GM12878 (cell line): ENCODE results near the gene RRBP1. TPM values are rescaled to one million over a fixed set of nuclear protein-coding genes. Genes with fewer than 3 reads are reported as not detected.

Source experiments
- ATAC-seq: fragments of 200-7000 bp; cut with Tn5 transposase; 3 replicates; pipeline ENCODE4 v1.9.1; 2020; ENCODE audit warnings: mild to moderate bottlenecking, moderate library complexity
- BruUV-seq: library from RNA; stranded (reverse); fragments of 400-500 nt; replicated peaks from 2 replicates; lab custom pipeline; 2021; lab: Mats Ljungman, UMichigan
- CTCF ChIA-PET: fragments of 300-600 bp; sonication (Branson Sonifier 250); formaldehyde crosslinking; extraction: SDS; loops from one replicate; lab custom pipeline; 2021; ENCODE audit warnings: inconsistent platforms; lab: Yijun Ruan, JAX
- POLR2A ChIA-PET: fragments of 350-600 bp; formaldehyde crosslinking; extraction: SDS; loops from one replicate; lab custom pipeline; 2021; ENCODE audit warnings: inconsistent platforms; lab: Charles Lee
- RAD21 ChIA-PET: fragments of 300-600 bp; sonication (Branson Sonifier 250); formaldehyde crosslinking; loops from one replicate; lab custom pipeline; 2023; ENCODE audit warnings: antibody characterized with exemption; ENCODE audit not compliant: unreplicated experiment; lab: Charles Lee
- SMC1A ChIA-PET: fragments of 300-600 bp; sonication (Branson Sonifier 250); formaldehyde crosslinking; loops from one replicate; lab custom pipeline; 2023; ENCODE audit not compliant: unreplicated experiment, uncharacterized antibody; lab: Charles Lee
- DNase-seq: peaks from one replicate; pipeline ENCODE4 v3.0.0-alpha.2; 2011; ENCODE audit warnings: low read depth, low spot score
- FAIRE-seq: peaks from 3 replicates; lab custom pipeline; 2011; peaks lifted over from hg19 to GRCh38; lab: Jason Lieb, UNC
- H2AFZ ChIP-seq: 2 replicates; pipeline ENCODE4 v1.6.0; 2011; ENCODE audit warnings: low read depth, low read length, control low read depth; ENCODE audit not compliant: control insufficient read depth
- H3K27ac ChIP-seq: 2 replicates; pipeline ENCODE4 v1.5.1; 2011; ENCODE audit warnings: control low read depth; ENCODE audit not compliant: control insufficient read depth, insufficient read depth
- H3K27me3 ChIP-seq, 2 experiments: replicated peaks in 1 of 2; 2 replicates each; pipeline versions ENCODE4 v1.6.0 to v1.6.1; 2011; ENCODE audit warnings: low read length in 1 of 2; ENCODE audit not compliant: control insufficient read depth in 2 of 2, insufficient read depth in 2 of 2
- H3K36me3 ChIP-seq, 2 experiments: 2 replicates each; pipeline ENCODE4 v1.5.1; 2011; ENCODE audit warnings: low read length in 1 of 2; ENCODE audit not compliant: control insufficient read depth in 2 of 2, insufficient read depth in 2 of 2
- H3K4me1 ChIP-seq: 2 replicates; pipeline ENCODE4 v1.6.1; 2011; ENCODE audit warnings: mild to moderate bottlenecking, low read length, moderate library complexity, mixed read lengths; ENCODE audit not compliant: control insufficient read depth, insufficient read depth
- H3K4me2 ChIP-seq: 2 replicates; pipeline ENCODE4 v1.6.0; 2011; ENCODE audit warnings: control low read depth; ENCODE audit not compliant: control insufficient read depth, insufficient read depth
- H3K4me3 ChIP-seq: fragments of 200-600 bp; sonication (generic); 2 replicates; pipeline ENCODE4 v1.5.1; 2016
- H3K79me2 ChIP-seq: 2 replicates; pipeline ENCODE4 v1.6.0; 2011; ENCODE audit warnings: low read length; ENCODE audit not compliant: control insufficient read depth, insufficient read depth
- H3K9ac ChIP-seq: 2 replicates; pipeline ENCODE4 v1.8.0; 2011; ENCODE audit warnings: low read length, control low read depth, mixed read lengths; ENCODE audit not compliant: control insufficient read depth, insufficient read depth
- H3K9me3 ChIP-seq: replicated peaks from 3 replicates; pipeline ENCODE4 v1.5.1; 2011; ENCODE audit warnings: mild to moderate bottlenecking, low read length; ENCODE audit not compliant: control insufficient read depth, insufficient read depth
- H4K20me1 ChIP-seq: 2 replicates; pipeline ENCODE4 v1.6.0; 2011; ENCODE audit not compliant: control insufficient read depth, insufficient read depth
- CBX5 ChIP-seq: sonication (generic); IDR thresholded peaks from 2 replicates; pipeline ENCODE4 v1.6.1; 2016; ENCODE audit warnings: low read depth, moderate library complexity, mild to moderate bottlenecking, inconsistent platforms
- CREB1 ChIP-seq: IDR thresholded peaks from 2 replicates; pipeline ENCODE4 v1.6.1; 2012; ENCODE audit warnings: low read depth, mild to moderate bottlenecking, inconsistent platforms
- JUND ChIP-seq: IDR thresholded peaks from 2 replicates; pipeline ENCODE4 v1.6.1; 2012; ENCODE audit warnings: low read depth, mild to moderate bottlenecking, low read length, improper control_type of control experiment, moderate library complexity
- KAT2A ChIP-seq: conservative IDR thresholded peaks from 2 replicates; pipeline ENCODE4 v1.6.1; 2011; ENCODE audit warnings: low read depth, low read length; ENCODE audit not compliant: control insufficient read depth
- KDM1A ChIP-seq: fragments of 200-600 bp; sonication (generic); IDR thresholded peaks from 2 replicates; pipeline ENCODE4 v1.6.1; 2016; ENCODE audit warnings: borderline replicate concordance
- NBN ChIP-seq: fragments of 450-650 bp; IDR thresholded peaks from 2 replicates; pipeline ENCODE4 v1.6.1; 2016
- PAX5 ChIP-seq: IDR thresholded peaks from 2 replicates; pipeline ENCODE4 v1.6.1; 2011; ENCODE audit warnings: low read depth, low read length, borderline replicate concordance
- PML ChIP-seq: IDR thresholded peaks from 2 replicates; pipeline ENCODE4 v1.6.1; 2012; ENCODE audit warnings: low read length, inconsistent platforms
- RAD21 ChIP-seq: IDR thresholded peaks from 2 replicates; pipeline ENCODE4 v1.6.1; 2011; ENCODE audit warnings: mild to moderate bottlenecking, low read depth, low read length, moderate library complexity; ENCODE audit not compliant: insufficient read depth
- RBBP5 ChIP-seq: fragments of 200-600 bp; sonication (generic); conservative IDR thresholded peaks from 2 replicates; pipeline ENCODE4 v1.6.1; 2016
- WGBS: methylation state at CpG from one replicate; pipeline ENCODE4 v1.1.6; 2016; ENCODE audit warnings: low lambda C conversion rate; ENCODE audit not compliant: insufficient replicate concordance, insufficient coverage; ENCODE audit errors: missing lambda C conversion rate; 5-methylcytosine and 5-hydroxymethylcytosine counted together
- in situ Hi-C: fragments of 300-500 bp; cut with MboI; formaldehyde crosslinking; loops from 9 replicates; pipeline ENCODE4 v1.14.3; 2018; ENCODE audit warnings: mixed read lengths
- intact Hi-C: fragments of 100-400 bp; cut with micrococcal nuclease; formaldehyde crosslinking; loops from one replicate; pipeline ENCODE4 v1.14.2; 2022; ENCODE audit not compliant: unreplicated experiment
- polyA plus RNA-seq, 11 experiments: library from polyadenylated mRNA; depleted of rRNA in 4 of 11; unstranded in 6 of 11; stranded (reverse) in 5 of 11; fragments of >200 nt; fragmentation: Nextera tagmentation in 4 of 11; fragmentation: Illumina TruSeq in 1 of 11; extraction: Ambion mirVana in 4 of 11; extraction: Trizol in 1 of 11; gene quantifications; 1 replicate in 1 of 11; 2 replicates in 10 of 11; pipeline versions ENCODE4 v1.2.1 to v1.2.3, GENCODE V29; 2011 to 2016; ENCODE audit warnings: inconsistent platforms in 2 of 11, missing spikeins in 2 of 11, low read depth in 1 of 11
- total RNA-seq, 4 experiments: library from RNA; depleted of rRNA in 3 of 4; stranded (reverse); fragments of >200 nt in 3 of 4; fragmentation: Illumina TruSeq in 1 of 4; extraction: Trizol in 1 of 4; gene quantifications; 2 replicates each; pipeline versions ENCODE4 v1.2.1 to v1.2.3, GENCODE V29; 2013 to 2021
- TF ChIP-seq, protein P1 (sequence below): fragments of 450-650 bp; IDR thresholded peaks from 2 replicates; pipeline ENCODE4 v1.6.1; 2017; ENCODE audit warnings: mild to moderate bottlenecking, moderate library complexity
- TF ChIP-seq, protein P2 (sequence below): fragments of 450-650 bp; IDR thresholded peaks from 2 replicates; pipeline ENCODE4 v1.6.1; 2016; ENCODE audit warnings: mild to moderate bottlenecking

RRBP1 gene
- total and polyA plus RNA-seq, 10 of the 15 experiments (the other 5 are each of a cell fraction or from before 2014, with no cell fraction given) = 1.2 to 57.4 (median 24.6) TPM

DNA sequence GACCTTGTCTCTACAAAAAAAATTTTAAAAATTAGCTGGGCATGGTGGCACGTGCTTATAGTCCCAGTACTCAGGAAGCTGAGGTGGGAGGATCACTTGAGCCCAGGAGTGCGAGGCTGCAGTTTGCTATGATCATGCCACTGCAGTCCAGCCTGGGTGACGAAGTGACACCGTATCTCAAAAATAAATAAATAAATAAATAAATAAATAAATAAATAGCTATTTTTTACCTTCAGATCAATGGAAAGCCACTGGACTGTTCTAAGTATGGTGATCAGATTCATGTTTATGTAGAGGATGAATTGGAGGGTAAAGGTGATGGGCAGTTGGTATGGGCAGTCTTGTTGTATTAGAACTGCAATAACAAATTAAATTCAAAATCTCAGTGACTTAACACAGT is 88.1 kb downstream of the RRBP1 start:
- no peak for FAIRE-seq
- RAD21 ChIA-PET = no interaction called here
- H3K27ac ChIP-seq = no peak overlapping the region
- no peaks in the 10 kb centered on the region for H3K79me2 ChIP-seq
- SMC1A ChIA-PET = interaction anchor here (0.7 to 1.7 kb wide), 5 partner anchors 14 to 344 kb away, joined by 3 to 5 read pairs (median 3); no protein-coding TSS in a partner anchor
- no peaks in the 10 kb centered on the region for H3K9me3 ChIP-seq
- in situ Hi-C loops = no loop called here
- 95% methylated on average over 4 of the region's 4 CpGs for WGBS
- H3K9ac ChIP-seq = no peak overlapping the region
- no peaks in the 10 kb centered on the region for H3K4me1 ChIP-seq
- no peak overlapping the region for H2AFZ ChIP-seq
- no peaks in the 10 kb centered on the region for H4K20me1 ChIP-seq
- no TSS peak for BruUV-seq
- no peak overlapping the region for H3K4me3 ChIP-seq
- no peak for DNase-seq
- H3K27me3 ChIP-seq = no peaks in the 10 kb centered on the region
- ATAC-seq = no peak
- intact Hi-C loops = no loop called here
- H3K36me3 ChIP-seq = no peaks in the 10 kb centered on the region
- CTCF ChIA-PET = interaction anchor here (1.1 to 1.9 kb wide), 4 partner anchors 9 to 364 kb away, joined by 3 to 6 read pairs (median 4); no protein-coding TSS in a partner anchor
- POLR2A ChIA-PET = no interaction called here
- H3K4me2 ChIP-seq = no peak overlapping the region
- TF ChIP-seq PAX5 (no peak), PML (no peak), KAT2A (no peak), KDM1A (no peak), CREB1 (no peak)

DNA sequence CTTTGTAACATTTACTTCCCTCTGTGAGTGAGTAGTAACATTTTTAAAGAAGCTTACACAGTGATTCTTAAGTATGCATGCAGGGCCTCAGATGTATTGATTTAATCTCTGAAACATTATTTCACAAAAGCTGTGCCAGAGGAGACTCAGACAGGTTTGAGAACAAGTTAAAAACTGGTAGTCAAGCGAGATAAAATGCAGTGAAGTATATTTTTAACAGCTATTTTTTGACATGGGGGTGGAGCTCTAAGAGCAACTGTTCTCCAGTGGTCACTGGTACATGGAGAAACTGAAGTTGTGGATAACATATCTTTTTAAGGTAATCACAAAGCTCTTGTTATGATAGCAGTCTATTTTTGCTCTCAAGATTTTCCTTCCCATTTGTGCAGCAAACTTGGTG is 91.8 kb downstream of the RRBP1 start:
- ATAC-seq (no peak), FAIRE-seq (no peak), DNase-seq (no peak)
- Histone ChIP-seq H3K4me3 (no peak overlapping the region), H3K27ac (no peak overlapping the region), H3K9me3 (no peaks in the 10 kb centered on the region), H3K4me1 (no peaks in the 10 kb centered on the region), H3K27me3 (no peaks in the 10 kb centered on the region), H4K20me1 (no peaks in the 10 kb centered on the region), H3K36me3 (no peaks in the 10 kb centered on the region), H2AFZ (peak overlapping the region; percentile 20; the same call in 1 of the 2 replicates), H3K79me2 (no peaks in the 10 kb centered on the region; the same call in 1 of the 2 replicates), H3K4me2 (no peak overlapping the region), H3K9ac (no peak overlapping the region)
- intact Hi-C loops = no loop called here
- ChIA-PET CTCF (interaction anchor here (1.2 to 1.9 kb wide), 5 partner anchors 11 to 92 kb away, joined by 3 to 10 read pairs (median 4); partner anchors contain the start of genes DSTN and RRBP1), RAD21 (interaction anchor here (1.1 to 1.4 kb wide), 3 partner anchors 10 to 20 kb away, joined by 3 to 4 read pairs (median 3); partner anchors contain the start of gene DSTN), POLR2A (no interaction called here), SMC1A (interaction anchor here (1.0 to 1.4 kb wide), 3 partner anchors 9 to 19 kb away, joined by 5 read pairs; no protein-coding TSS in a partner anchor)
- no TSS peak for BruUV-seq
- TF ChIP-seq, protein P1, sequence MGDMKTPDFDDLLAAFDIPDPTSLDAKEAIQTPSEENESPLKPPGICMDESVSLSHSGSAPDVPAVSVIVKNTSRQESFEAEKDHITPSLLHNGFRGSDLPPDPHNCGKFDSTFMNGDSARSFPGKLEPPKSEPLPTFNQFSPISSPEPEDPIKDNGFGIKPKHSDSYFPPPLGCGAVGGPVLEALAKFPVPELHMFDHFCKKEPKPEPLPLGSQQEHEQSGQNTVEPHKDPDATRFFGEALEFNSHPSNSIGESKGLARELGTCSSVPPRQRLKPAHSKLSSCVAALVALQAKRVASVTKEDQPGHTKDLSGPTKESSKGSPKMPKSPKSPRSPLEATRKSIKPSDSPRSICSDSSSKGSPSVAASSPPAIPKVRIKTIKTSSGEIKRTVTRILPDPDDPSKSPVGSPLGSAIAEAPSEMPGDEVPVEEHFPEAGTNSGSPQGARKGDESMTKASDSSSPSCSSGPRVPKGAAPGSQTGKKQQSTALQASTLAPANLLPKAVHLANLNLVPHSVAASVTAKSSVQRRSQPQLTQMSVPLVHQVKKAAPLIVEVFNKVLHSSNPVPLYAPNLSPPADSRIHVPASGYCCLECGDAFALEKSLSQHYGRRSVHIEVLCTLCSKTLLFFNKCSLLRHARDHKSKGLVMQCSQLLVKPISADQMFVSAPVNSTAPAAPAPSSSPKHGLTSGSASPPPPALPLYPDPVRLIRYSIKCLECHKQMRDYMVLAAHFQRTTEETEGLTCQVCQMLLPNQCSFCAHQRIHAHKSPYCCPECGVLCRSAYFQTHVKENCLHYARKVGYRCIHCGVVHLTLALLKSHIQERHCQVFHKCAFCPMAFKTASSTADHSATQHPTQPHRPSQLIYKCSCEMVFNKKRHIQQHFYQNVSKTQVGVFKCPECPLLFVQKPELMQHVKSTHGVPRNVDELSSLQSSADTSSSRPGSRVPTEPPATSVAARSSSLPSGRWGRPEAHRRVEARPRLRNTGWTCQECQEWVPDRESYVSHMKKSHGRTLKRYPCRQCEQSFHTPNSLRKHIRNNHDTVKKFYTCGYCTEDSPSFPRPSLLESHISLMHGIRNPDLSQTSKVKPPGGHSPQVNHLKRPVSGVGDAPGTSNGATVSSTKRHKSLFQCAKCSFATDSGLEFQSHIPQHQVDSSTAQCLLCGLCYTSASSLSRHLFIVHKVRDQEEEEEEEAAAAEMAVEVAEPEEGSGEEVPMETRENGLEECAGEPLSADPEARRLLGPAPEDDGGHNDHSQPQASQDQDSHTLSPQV = no peak
- TF ChIP-seq RAD21 (no peak), JUND (no peak), CBX5 (no peak), RBBP5 (no peak), NBN (no peak)
- TF ChIP-seq, protein P2, sequence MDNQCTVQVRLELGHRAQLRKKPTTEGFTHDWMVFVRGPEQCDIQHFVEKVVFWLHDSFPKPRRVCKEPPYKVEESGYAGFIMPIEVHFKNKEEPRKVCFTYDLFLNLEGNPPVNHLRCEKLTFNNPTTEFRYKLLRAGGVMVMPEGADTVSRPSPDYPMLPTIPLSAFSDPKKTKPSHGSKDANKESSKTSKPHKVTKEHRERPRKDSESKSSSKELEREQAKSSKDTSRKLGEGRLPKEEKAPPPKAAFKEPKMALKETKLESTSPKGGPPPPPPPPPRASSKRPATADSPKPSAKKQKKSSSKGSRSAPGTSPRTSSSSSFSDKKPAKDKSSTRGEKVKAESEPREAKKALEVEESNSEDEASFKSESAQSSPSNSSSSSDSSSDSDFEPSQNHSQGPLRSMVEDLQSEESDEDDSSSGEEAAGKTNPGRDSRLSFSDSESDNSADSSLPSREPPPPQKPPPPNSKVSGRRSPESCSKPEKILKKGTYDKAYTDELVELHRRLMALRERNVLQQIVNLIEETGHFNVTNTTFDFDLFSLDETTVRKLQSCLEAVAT = no peak
- 4% methylated on average over 1 of the region's 1 CpG for WGBS
- in situ Hi-C loops = no loop called here
